Measurements from ENCODE around the gene APP. TPM values are rescaled to one million over a fixed set of nuclear protein-coding genes. Genes with fewer than 3 reads are reported as not detected.

APP gene
- total RNA-seq, 1 donor = 404 TPM

DNA sequence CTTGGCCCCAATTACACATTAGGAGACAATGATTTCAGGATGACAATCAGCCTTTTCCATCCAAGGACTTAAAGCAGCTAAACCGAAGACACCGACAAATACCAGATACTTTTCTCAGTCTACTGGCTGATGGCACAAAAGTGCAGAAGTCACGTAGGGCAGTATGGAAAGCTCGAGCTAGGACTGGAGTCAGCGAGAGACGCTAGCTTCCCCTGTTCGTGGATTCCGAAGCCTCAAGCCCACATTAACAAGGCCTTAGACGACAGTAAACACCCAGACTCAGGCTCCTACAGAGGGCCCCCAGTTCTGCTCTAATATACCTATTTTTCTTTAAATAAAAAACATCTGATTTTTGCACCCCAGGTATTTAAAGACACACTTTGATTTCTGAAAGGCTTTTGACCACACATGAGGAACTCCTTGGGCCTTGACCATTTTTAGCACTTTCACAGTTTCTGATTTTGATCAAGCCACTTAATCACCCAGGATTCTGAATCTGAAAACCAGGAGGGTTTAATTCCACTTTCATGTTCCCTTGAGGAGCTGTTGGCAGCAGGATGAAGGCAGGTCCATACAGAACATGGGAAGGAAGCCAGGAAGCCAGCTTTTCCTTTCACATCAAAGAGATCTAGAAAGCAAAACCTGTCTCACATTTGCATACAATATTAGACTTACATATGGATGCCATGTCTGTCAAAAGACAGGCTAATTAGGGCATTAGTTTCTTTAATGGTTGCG is 231.7 kb downstream of the APP start:
- DNase-seq (ENCODE audit: low read depth) = peak; percentile 58
- no peak for TF ChIP-seq CTCF (IDR thresholded peaks at IDR 0.05; ENCODE audit: insufficient read depth, low read length)
- no peak overlapping the region for H3K4me3 ChIP-seq (ENCODE audit: low read depth, low read length)

GRCh38 chr21:25936776-25937175 is 233.8 kb downstream of the APP start:
- peak; percentile 77 for DNase-seq (ENCODE audit: low read depth)
- TF ChIP-seq CTCF (IDR thresholded peaks at IDR 0.05; ENCODE audit: insufficient read depth, low read length) = no peak
- no peak overlapping the region for H3K4me3 ChIP-seq (ENCODE audit: low read depth, low read length)

- peak; percentile 99 for DNase-seq (ENCODE audit: low read depth)
- TF ChIP-seq CTCF (IDR thresholded peaks at IDR 0.05; ENCODE audit: insufficient read depth, low read length) = no peak
- no peak overlapping the region for H3K4me3 ChIP-seq (ENCODE audit: low read depth, low read length)
These were observed 235.8 kb downstream of the APP start for GRCh38 chr21:25934771-25935224.

- no peak for TF ChIP-seq CTCF (IDR thresholded peaks at IDR 0.05; ENCODE audit: insufficient read depth, low read length)
- no peak overlapping the region for H3K4me3 ChIP-seq (ENCODE audit: low read depth, low read length)
- peak; percentile 84 for DNase-seq (ENCODE audit: low read depth)
These were observed 236.4 kb downstream of the APP start for GRCh38 chr21:25934130-25934529.

DNA sequence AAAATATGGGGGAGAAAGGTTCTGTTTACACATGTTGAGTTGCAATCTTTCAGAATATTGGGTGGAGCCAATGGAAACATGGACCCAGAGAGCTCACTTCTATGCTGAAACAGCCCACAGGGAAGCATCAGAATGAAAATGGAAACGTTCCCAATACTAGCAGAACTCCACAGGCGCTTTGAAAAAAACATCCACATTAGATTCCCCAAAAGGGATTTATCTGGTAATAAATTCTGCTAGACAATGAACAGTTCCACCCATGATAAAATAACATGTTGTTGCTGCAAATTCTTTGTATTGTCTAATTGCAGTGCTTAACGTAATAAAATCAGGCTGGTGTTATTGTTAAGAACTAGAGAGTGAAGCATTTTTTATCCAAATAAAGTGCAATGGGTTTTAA is 238.8 kb downstream of the APP start:
- DNase-seq (ENCODE audit: low read depth) = peak; percentile 70
- no peak for TF ChIP-seq CTCF (IDR thresholded peaks at IDR 0.05; ENCODE audit: insufficient read depth, low read length)
- no peak overlapping the region for H3K4me3 ChIP-seq (ENCODE audit: low read depth, low read length)

GRCh38 chr21:25929856-25930520 is 240.6 kb downstream of the APP start:
- no peak overlapping the region for H3K4me3 ChIP-seq (ENCODE audit: low read depth, low read length)
- peak; percentile 63 for DNase-seq (ENCODE audit: low read depth)
- TF ChIP-seq CTCF (IDR thresholded peaks at IDR 0.05; ENCODE audit: insufficient read depth, low read length) = peak; percentile 24
